Fibroblast of pulmonary artery (primary cell): ENCODE measurements around the gene ZMYND11.

Experiments
- DNase-seq: peaks from one replicate; pipeline ENCODE4 v3.0.0-alpha.2; 2010; ENCODE audit warnings: low read depth
- H3K4me3 ChIP-seq: replicated peaks from 2 replicates; pipeline ENCODE4 v1.5.1; 2011; ENCODE audit warnings: low read depth, mild to moderate bottlenecking, control low read depth, low read length, moderate library complexity
- CTCF ChIP-seq: IDR thresholded peaks from 2 replicates; pipeline ENCODE4 v1.5.1; 2011; ENCODE audit warnings: mild to moderate bottlenecking, control low read depth, low read length, inconsistent platforms; ENCODE audit errors: missing control alignments

ZMYND11 gene

GRCh38 chr10:188546-188945, 53.3 kb downstream of the ZMYND11 start:
- no peak for TF ChIP-seq CTCF
- H3K4me3 ChIP-seq: no peak overlapping the region
- DNase-seq: peak; percentile 27

- no peak for DNase-seq
- no peak overlapping the region for H3K4me3 ChIP-seq
- TF ChIP-seq CTCF: no peak
Observed at GRCh38 chr10:190216-190615, 55.0 kb downstream of the ZMYND11 start.

DNA sequence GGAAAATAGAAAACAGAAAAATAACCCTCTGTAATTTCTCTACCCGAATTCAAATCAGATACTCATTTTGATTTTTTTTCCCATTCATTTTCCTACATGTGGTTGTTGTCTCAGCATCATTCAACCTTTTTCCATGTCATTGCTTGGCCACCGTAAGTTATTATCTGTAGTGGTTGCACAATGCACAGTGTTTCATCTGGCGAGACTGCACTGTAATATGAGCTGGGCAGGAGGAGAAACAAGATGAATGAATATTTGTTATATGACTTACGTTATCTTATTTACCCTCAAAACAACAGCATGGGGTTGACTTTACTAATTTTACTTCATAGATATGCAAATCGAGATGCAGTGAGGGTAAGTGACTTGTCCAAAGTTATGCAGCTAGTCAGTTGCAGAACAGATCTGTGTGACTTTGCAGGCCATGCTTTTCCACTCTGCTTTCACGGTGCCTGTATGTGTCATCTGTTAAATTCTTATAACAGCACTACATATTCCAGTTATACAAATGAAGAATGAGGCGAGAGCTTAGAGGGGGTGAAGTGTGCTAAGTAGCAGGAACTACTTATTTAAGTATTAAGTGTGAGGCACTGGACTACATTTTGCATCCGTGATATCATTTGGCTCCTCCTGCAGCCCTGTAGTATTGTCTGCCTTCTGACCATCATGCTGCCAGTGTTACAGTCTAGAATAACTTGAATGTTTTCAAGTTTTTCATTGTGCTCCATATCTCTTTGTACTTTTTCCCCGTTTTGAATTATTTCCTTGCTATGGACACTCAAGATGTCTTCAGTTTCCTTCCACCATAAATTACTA, 56.7 kb downstream of the ZMYND11 start:
- peak; percentile 80 for DNase-seq
- no peak for TF ChIP-seq CTCF

GRCh38 chr10:194281-194680, 59.0 kb downstream of the ZMYND11 start:
- no peak for DNase-seq
- no peak for TF ChIP-seq CTCF
- H3K4me3 ChIP-seq: no peak overlapping the region

More for the DNA sequence above, 56.7 kb downstream of the ZMYND11 start:
- no peak overlapping the region for H3K4me3 ChIP-seq

GRCh38 chr10:200405-200804, 65.2 kb downstream of the ZMYND11 start:
- no peak for TF ChIP-seq CTCF
- peak; percentile 72 for DNase-seq
- no peak overlapping the region for H3K4me3 ChIP-seq

GRCh38 chr10:201328-201771, 66.1 kb downstream of the ZMYND11 start:
- peak; percentile 29 for DNase-seq
- H3K4me3 ChIP-seq: no peak overlapping the region
- no peak for TF ChIP-seq CTCF

DNA sequence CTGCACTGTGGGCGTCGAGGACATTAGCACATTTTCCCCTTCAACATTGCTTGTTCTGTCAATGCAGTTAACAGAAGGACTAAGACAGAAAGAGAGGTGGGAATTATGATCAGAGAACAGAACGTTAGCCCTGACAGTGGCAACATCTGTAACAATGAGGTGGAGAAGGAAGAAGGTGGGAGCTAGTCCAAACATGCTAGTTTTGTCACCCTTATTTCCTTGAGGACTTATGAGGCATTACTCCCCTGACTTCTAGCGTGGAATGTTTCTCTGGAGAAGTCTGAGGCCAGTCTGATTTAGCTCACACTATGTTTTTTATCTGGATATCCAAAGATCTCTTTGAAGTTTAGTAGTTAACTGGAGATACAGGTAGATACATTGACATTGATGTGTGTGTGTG, 73.4 kb downstream of the ZMYND11 start:
- no peak for DNase-seq
- no peak for TF ChIP-seq CTCF
- H3K4me3 ChIP-seq: no peak overlapping the region
